NK-92 (cell line): ENCODE data around the gene ZNF592.
"Not testable (repeated sequence)": the region's sequence is repeated elsewhere in the genome, so short reads cannot be mapped to it uniquely, and the experiment has no call there.

Source experiments
- DNase-seq: peaks from one replicate; lab custom pipeline; 2025; ENCODE audit not compliant: unreplicated experiment; lab: John Stamatoyannopoulos, UW

Gene ZNF592

DNA sequence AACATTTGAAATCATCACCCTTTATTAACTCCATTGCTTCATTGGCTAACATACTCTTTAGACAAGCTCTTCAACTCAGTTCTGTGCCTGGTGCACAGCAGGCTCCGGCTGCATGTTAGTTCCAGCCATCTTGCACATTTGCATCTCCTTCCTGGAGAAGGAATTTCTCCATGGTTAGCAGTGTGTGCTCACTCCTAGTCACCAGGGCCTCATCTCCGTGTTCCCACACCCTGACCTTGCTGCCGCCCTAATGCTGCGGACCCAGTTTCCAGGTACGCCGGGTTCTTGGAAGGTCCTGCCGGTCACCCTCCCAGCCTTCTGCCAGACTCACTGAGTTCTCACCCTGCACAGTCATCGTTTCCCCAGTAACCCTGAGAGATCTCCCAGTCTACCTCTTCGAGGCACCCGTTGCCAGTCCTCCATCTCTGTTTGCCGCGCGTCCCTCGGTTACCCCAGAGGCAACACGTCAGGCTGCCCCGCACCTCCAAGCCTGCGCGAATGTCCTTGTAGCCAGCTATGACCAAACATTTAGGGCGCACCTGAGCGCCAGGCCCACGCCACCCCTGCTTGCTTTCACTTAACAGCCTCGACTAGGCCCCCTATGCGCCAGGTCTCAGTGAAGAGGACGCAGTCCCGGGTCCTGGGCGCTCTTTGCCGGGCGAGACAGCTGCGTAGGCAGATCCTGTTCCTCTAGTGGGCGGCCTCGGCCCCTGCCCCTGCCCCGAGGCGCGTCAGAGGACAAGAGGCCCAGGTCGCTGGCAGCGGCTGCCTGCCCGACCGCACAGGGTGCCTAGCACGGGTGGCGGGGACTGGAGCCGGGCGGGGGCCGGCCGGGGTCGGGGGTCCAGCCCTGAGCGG lies 747 bp upstream of the ZNF592 start:
- no peak for DNase-seq

DNA sequence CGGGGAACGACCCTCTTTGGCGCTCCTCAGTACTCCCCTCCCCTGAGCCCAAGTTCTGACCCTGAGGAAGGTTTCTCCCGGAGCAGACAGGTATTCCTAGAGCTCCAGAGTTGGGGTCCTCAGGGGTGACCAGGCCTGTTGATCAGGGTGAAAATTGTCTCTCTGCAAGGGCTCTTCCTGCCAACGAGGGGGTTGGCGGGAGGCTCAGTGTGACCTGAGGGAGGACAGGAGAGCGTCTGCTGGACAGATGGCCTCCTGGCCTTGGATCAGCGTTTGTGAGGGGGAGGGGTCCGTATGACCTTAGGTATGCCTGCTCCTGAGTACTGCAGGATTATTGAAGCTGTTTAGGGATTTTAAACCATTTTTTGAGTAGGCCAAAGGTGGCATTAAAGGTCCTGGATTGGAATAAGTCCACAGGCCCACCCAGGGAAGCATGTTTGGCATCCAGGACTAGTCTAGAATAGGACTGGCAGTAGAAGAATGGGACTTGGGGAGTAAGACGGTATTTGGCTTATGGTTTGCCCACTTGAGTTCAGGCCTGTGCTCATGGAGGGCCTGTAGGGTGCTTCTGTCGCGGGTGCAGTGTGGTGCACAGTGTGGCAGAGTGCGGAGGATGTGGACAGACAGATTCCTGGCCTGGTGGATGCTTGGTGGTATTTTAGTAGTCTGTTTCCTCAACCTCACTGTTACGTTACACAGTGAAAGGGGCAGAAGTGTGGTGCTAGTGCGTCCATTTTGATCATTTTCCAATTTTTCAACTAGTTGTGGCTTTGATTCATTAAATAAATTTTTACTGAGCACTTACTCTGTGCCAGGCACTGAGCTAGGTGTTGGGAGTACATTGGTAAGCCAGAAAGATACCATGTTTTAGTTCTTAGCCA lies 959 bp downstream of the ZNF592 start:
- no peak for DNase-seq

- DNase-seq, result no peak
Measured at GRCh38 chr15:84750583-84751092, 2.2 kb downstream of the ZNF592 start.

DNA sequence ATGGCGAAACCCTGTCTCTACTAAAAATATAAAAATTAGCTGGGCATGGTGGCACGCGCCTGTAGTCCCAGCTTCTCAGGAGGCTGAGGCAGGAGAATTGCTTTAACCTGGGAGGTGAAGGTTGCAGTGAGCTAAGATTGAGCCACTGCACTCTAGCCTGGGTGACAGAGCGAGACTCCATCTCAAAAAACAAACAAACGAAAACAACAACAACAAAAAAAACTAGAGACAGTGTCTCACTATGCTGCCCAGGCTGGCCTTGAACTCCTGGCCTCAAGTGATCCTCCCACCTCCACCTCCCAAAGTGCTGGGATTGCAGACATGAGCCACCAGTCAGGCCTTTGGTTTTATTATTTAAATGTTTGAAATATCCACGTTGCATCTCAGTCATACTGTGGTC lies 3.3 kb downstream of the ZNF592 start:
- not testable (repeated sequence) for DNase-seq

DNA sequence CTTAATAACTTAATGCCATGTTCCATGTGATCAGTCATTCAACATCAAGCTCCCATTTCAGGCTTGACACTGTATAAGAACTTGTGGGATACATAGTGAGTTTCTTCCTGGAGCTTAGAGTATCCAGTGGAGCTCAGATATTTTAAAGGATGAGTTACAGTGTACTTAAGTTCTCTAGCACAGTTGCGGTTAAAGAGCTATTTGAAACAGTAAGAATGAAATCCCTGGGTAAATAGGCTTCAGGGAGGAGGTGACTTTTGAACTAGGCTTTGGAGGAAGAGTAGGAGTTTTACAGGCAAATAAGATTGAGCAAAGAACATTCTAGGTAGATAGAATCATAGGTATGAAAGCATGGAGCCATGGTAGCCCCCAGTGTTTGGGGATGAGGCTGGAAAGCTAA lies 3.8 kb downstream of the ZNF592 start:
- no peak for DNase-seq

DNA sequence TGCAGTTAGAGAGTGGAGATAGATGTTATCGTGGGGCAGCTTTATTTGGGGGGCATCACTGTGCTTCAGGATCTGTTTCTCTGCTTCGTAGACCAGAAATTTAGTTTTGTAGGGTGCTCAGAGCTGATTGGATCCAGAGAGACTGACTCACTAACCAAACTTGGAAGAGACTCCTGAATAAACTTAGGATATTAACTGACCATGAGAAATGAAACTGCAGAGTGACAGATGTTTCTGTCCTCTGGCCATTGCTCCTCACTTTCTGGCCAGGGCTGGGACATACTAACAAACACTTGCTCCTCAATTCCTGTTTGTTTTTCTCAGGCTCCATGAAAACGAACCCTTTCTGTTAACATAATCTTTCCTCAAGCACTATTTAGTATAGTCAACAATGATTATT lies 4.3 kb downstream of the ZNF592 start:
- no peak for DNase-seq

DNA sequence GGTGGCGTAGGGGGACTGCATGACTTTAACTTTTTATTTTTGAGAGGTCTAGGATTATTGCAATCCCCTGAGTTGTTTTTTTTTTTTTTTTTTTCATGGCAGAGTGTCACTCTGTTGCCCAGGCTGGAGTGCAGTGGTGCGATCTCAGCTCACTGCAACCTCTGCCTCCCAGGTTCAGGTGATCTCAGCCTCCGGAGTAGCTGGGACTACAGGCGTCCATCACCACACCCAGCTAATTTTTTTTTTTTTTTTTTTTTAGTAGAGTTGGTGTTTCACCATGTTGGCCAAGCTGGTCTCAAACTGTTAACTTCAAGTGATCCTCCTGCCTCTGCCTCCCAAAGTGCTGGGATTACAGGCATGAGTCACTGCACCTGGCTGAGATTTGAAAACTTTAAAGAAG lies 6.5 kb downstream of the ZNF592 start:
- DNase-seq, result not testable (repeated sequence)

DNA sequence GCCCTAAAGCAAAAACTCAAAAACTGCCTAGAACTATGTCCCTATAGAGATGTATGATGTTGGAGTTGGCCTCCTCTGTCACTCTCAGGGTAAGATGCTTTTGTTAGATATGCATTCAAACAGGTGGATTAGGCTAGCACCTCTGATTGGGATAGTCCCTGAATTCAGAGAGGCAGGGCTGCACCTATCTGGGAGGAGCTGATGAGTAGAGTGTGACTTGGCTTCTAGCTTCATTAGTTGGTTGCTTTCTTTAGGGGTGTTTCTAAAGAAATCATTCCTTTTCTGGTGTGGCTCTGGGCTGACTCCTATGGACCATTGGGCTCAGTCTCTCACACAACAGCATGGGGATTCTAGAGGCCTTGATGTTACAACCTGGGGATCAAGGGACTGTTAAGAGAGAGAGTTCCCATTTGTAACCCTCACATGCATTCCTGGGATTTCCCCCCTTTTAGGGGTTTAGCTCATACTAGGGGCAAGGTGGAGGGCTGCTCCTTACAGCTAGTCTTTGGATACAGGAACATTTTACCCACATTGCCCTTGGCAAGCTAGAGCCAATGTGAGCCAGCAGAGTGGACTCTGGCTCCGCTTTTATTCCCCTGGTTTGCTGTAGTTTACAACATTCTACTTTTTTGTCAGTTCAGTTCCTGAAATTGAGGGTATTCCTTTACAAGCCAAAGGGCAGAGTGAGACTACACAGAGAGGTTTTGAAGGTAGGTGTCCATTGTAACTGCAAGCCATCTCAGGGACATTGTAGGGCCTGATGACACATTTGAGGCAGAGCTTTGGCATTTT lies 7.5 kb downstream of the ZNF592 start:
- DNase-seq, result no peak

GRCh38 chr15:84759018-84759417 lies 10.6 kb downstream of the ZNF592 start:
- DNase-seq, result no peak

- DNase-seq, result no peak
Measured at GRCh38 chr15:84760219-84760618, 11.8 kb downstream of the ZNF592 start.

- no peak for DNase-seq
Measured at GRCh38 chr15:84761607-84762131, 13.3 kb downstream of the ZNF592 start.

DNA sequence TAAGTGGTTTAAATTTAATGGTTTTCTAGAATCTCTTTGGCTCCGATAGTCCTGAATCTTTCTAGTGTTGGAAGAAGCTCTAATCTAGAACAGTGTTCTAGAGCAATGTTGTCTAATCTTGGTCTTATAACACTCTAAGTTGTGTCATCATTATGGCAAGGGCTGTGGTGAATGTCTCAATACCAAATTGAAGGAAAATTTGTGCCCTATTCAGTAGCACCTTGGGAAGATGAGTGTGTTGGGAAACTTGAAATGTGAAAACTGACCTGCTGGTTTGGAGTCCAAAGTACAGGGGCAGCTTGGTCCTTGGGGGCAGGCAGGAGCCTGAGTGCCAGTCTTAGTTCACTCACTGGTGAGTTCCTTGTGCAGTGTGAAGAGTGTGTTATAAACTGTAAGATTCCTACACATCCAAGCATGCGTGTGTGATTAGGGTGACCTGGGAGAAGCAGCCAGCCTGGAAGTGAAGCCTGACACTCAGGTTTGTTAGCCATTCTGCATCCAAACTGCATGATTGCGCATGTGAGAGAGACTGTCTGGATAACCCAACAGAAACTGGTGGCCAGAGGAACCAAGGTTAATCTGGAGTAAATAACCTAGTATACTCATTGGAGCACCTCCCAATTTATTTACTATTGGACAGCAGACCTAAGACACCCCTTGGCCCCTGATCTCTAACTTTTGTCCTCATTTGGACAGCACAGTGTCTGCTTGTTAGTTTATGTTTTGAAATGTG lies 14.6 kb downstream of the ZNF592 start:
- no peak for DNase-seq

DNA sequence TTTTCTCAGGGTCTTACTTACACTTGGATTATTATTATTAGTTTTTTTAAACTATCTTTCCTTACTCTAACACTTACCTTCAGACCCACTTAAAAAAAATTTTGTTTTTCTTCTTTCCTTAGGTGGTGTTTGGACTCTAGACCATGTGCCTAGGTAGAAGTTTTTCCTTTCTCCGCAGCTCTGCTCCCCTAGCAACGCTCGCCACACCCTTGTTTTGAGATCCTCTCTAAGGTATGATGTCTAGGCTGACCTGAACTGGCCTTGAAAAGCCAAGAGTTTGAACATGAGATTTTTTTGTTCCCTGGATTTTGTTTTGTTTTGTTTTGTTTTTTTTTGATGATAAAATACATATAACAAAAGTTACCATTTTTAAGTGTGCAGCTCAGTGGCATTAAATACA lies 16.2 kb downstream of the ZNF592 start:
- no peak for DNase-seq

DNA sequence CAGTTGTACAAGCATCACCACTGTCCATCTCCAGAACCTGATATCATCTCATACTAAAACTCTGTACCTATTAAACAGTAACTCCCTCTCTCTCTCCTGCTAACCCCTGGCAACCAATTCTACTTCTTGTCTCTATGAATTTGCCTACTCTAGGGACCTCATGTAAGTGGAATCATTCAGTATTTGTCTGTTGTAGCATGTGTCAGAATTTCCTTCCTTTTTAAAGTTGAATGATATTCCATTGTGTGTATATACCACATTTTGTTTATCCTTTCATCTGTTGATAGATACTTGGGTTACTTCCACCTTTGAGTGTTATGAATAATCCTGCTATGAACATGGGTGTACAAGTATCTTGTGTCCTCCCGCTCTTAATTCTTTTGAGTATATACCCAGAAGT lies 16.6 kb downstream of the ZNF592 start:
- DNase-seq, result no peak

GRCh38 chr15:84765675-84766074 lies 17.3 kb downstream of the ZNF592 start:
- DNase-seq, result no peak

- DNase-seq, result no peak
Measured at GRCh38 chr15:84766461-84767035, 18.2 kb downstream of the ZNF592 start.

DNA sequence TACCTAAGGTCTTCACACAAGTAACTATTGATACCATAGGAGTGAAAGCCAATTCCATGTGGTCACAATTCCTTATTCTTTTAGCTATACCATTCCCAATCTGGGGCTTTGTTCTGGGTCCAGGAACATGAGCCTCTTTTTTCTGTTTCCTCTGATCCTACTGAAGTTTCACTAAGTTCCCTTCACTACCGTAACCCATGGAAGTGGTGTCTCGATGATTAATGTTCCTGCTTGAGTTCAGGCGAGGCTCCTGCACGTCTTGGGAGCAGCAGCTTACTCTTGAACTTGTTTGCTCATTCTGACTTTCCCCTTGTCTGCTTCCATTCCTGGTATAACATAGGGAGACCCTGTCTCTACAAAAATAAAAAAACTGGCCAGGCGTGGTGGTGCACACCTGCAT lies 23.6 kb downstream of the ZNF592 start:
- DNase-seq, result no peak

DNA sequence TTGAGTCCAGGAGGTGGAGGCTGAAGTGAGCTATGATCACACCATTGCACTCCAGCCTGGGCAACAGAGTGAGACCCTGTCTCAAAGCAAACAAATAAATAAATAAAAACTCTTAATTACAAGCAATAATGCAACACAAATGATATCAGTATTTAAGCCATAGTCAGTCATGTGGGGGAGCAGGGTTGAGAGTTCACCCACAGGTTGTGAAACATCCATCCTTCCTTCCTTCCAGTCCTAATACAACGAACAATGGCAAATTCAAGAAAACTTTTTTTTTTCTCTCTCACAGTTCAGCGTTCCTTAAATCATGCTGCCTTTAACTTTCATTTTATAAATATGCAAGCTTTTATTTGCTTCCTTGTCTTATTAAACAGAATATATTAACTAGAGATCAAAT lies 24.1 kb downstream of the ZNF592 start:
- no peak for DNase-seq

GRCh38 chr15:84773716-84774115 lies 25.3 kb downstream of the ZNF592 start:
- no peak for DNase-seq
